Endothelial cell of umbilical vein (primary cell): ENCODE measurements around the gene GNG8. TPM values are rescaled to one million over a fixed set of nuclear protein-coding genes. Genes with fewer than 3 reads are reported as not detected.

Experiments used
- BruUV-seq: library from RNA; stranded (reverse); fragments of 400-500 nt; replicated peaks from 2 replicates; lab custom pipeline; 2021; lab: Mats Ljungman, UMichigan
- CTCF ChIA-PET: fragments of 300-600, 350-600 bp; sonication (Branson Sonifier 250); formaldehyde crosslinking; loops from one replicate; lab custom pipeline; 2021; ENCODE audit warnings: antibody characterized with exemption, inconsistent platforms; lab: Charles Lee
- POLR2A ChIA-PET: fragments of 300-600, 350-600 bp; sonication (Branson Sonifier 250); formaldehyde crosslinking; loops from one replicate; lab custom pipeline; 2021; ENCODE audit warnings: antibody characterized with exemption, inconsistent platforms; lab: Charles Lee
- DNase-seq: peaks from one replicate; pipeline ENCODE4 v3.0.0-alpha.2; 2011; ENCODE audit warnings: low read depth, low spot score
- FAIRE-seq: peaks from 2 replicates; lab custom pipeline; 2011; peaks lifted over from hg19 to GRCh38; lab: Jason Lieb, UNC
- H2AFZ ChIP-seq: 2 replicates; pipeline ENCODE4 v1.6.0; 2012; ENCODE audit warnings: low read depth, low read length, control low read depth, inconsistent platforms
- H3K27ac ChIP-seq: 2 replicates; pipeline ENCODE4 v1.5.1; 2011; ENCODE audit warnings: low read depth, mild to moderate bottlenecking, control low read depth, low read length, moderate library complexity; ENCODE audit not compliant: insufficient read depth
- H3K27me3 ChIP-seq, 2 experiments: 2 replicates each; pipeline versions ENCODE4 v1.6.0 to v1.6.1; 2011; ENCODE audit warnings: low read length in 2 of 2, mixed read lengths in 1 of 2; ENCODE audit not compliant: control insufficient read depth in 2 of 2, insufficient read depth in 2 of 2
- H3K36me3 ChIP-seq, 2 experiments: 2 replicates in 1 of 2; 3 replicates in 1 of 2; pipeline ENCODE4 v1.5.1; 2011; ENCODE audit warnings: low read length in 2 of 2, mild to moderate bottlenecking in 1 of 2, moderate library complexity in 1 of 2; ENCODE audit not compliant: control insufficient read depth in 2 of 2, insufficient read depth in 2 of 2; ENCODE audit errors: extremely low read depth in 1 of 2
- H3K4me1 ChIP-seq: 3 replicates; pipeline ENCODE4 v1.5.1; 2011; ENCODE audit warnings: mild to moderate bottlenecking, low read length; ENCODE audit not compliant: control insufficient read depth, insufficient read depth; ENCODE audit errors: extremely low read depth
- H3K4me2 ChIP-seq: 2 replicates; pipeline ENCODE4 v1.6.1; 2011; ENCODE audit warnings: low read length, control low read depth, mixed read lengths; ENCODE audit not compliant: insufficient read depth
- H3K4me3 ChIP-seq, 3 experiments: fragments of 200-600 bp in 1 of 3; sonication (generic), shearing (Covaris generic) in 1 of 3; replicated peaks in 1 of 3; 2 replicates each; pipeline ENCODE4 v1.5.1; 2011 to 2016; ENCODE audit warnings: control low read depth in 3 of 3, low read length in 3 of 3, mild to moderate bottlenecking in 2 of 3, inconsistent platforms in 1 of 3, low read depth in 1 of 3, moderate library complexity in 1 of 3; ENCODE audit not compliant: insufficient read depth in 1 of 3
- H3K79me2 ChIP-seq: 2 replicates; pipeline ENCODE4 v1.6.0; 2012; ENCODE audit warnings: low read length, inconsistent platforms; ENCODE audit not compliant: control insufficient read depth, insufficient read depth
- H3K9ac ChIP-seq: replicated peaks from 2 replicates; pipeline ENCODE3; 2011; ENCODE audit warnings: low read length, control low read depth; ENCODE audit not compliant: insufficient read depth; ENCODE audit errors: extremely low read depth
- H3K9me1 ChIP-seq: replicated peaks from 3 replicates; pipeline ENCODE4 v1.6.0; 2011; ENCODE audit warnings: mild to moderate bottlenecking, low read length; ENCODE audit not compliant: control insufficient read depth, insufficient read depth; ENCODE audit errors: extremely low read depth
- H3K9me3 ChIP-seq: replicated peaks from 2 replicates; pipeline ENCODE4 v1.5.1; 2012; ENCODE audit warnings: low read length, inconsistent platforms; ENCODE audit not compliant: control insufficient read depth, insufficient read depth
- H4K20me1 ChIP-seq: replicated peaks from 2 replicates; pipeline ENCODE3; 2011; ENCODE audit warnings: mild to moderate bottlenecking, low read length; ENCODE audit not compliant: control insufficient read depth, insufficient read depth; ENCODE audit errors: extremely low read depth
- CTCF ChIP-seq, 2 donors: IDR thresholded peaks; 1 replicate in 1 of 2; 2 replicates in 1 of 2; pipeline ENCODE4 v1.5.1; 2011; ENCODE audit warnings: low read length in 2 of 2, mild to moderate bottlenecking in 2 of 2, moderate library complexity in 2 of 2, control low read depth in 1 of 2, inconsistent platforms in 1 of 2, low read depth in 1 of 2; ENCODE audit not compliant: insufficient read depth in 1 of 2; ENCODE audit errors: extremely low read depth in 1 of 2
- EZH2 ChIP-seq: IDR thresholded peaks from 2 replicates; pipeline ENCODE4 v1.6.1; 2012; ENCODE audit warnings: borderline replicate concordance, low read depth, mild to moderate bottlenecking, moderate library complexity, low read length, inconsistent platforms; ENCODE audit not compliant: severe bottlenecking
- FOS ChIP-seq: IDR thresholded peaks from 2 replicates; pipeline ENCODE4 v1.6.1; 2011; ENCODE audit warnings: mild to moderate bottlenecking, low read length, moderate library complexity, borderline replicate concordance; ENCODE audit not compliant: insufficient read depth
- GATA2 ChIP-seq: IDR thresholded peaks from 2 replicates; pipeline ENCODE4 v1.7.0; 2011; ENCODE audit warnings: low read depth, mild to moderate bottlenecking, moderate library complexity, mixed read lengths, low read length; ENCODE audit not compliant: insufficient read length, insufficient read depth
- JUN ChIP-seq: IDR thresholded peaks from 2 replicates; pipeline ENCODE4 v1.6.1; 2011; ENCODE audit warnings: borderline replicate concordance, low read depth; ENCODE audit not compliant: insufficient read length, insufficient read depth
- MYC ChIP-seq: IDR thresholded peaks from one replicate; pipeline ENCODE4 v1.6.1; 2011; ENCODE audit warnings: mild to moderate bottlenecking, low read depth, low read length
- POLR2A ChIP-seq: IDR thresholded peaks from 2 replicates; pipeline ENCODE4 v1.6.1; 2012; ENCODE audit warnings: low read depth, mild to moderate bottlenecking, control low read depth, low read length
- POLR2AphosphoS5 ChIP-seq: IDR thresholded peaks from 2 replicates; pipeline ENCODE4 v1.6.1; 2012; ENCODE audit warnings: low read depth, mild to moderate bottlenecking, control low read depth, low read length, moderate library complexity; ENCODE audit not compliant: insufficient read depth
- dilution Hi-C: fragments of 300-500 bp; cut with MboI; formaldehyde crosslinking; loops from one replicate; pipeline ENCODE4 v1.15.0; 2019; ENCODE audit warnings: low sequenced_read_pairs; ENCODE audit not compliant: extremely low pct_ligation_motif_present
- intact Hi-C: fragments of 100-400 bp; cut with micrococcal nuclease; formaldehyde crosslinking; loops from one replicate; pipeline ENCODE4 v1.10.0; 2022
- polyA plus RNA-seq, 4 experiments: library from polyadenylated mRNA; depleted of rRNA in 3 of 4; stranded (reverse) in 3 of 4; unstranded in 1 of 4; fragments of >200 nt; gene quantifications; 2 replicates each; pipeline versions ENCODE4 v1.2.1 to v1.2.3, GENCODE V29; 2011 to 2012; ENCODE audit warnings: missing spikeins in 1 of 4
- total RNA-seq: library from RNA; stranded (reverse); gene quantifications from 2 replicates; pipeline ENCODE4 v1.2.3, GENCODE V29; 2021
- TF ChIP-seq, protein P1 (sequence below): IDR thresholded peaks from 2 replicates; pipeline ENCODE4 v1.6.1; 2011; ENCODE audit not compliant: insufficient read depth, insufficient read length

GNG8 gene
- total and polyA plus RNA-seq, 2 donors (not counting 3 experiments of a cell fraction or from before 2014, with no cell fraction given) = not detected

GRCh38 chr19:46646402-46646801 is 10.4 kb upstream of the GNG8 start:
- DNase-seq = no peak
- ChIA-PET POLR2A (no interaction called here), CTCF (interaction anchor here (0.9 to 1.4 kb wide), 2 partner anchors 15 to 16 kb away, joined by 3 read pairs; partner anchors contain the start of gene DACT3)
- no peak overlapping the region for H3K4me2 ChIP-seq
- no peaks in the 10 kb centered on the region for H3K79me2 ChIP-seq
- H3K9me1 ChIP-seq = no peaks in the 10 kb centered on the region
- H3K27ac ChIP-seq = no peak overlapping the region
- TF ChIP-seq, protein P1, sequence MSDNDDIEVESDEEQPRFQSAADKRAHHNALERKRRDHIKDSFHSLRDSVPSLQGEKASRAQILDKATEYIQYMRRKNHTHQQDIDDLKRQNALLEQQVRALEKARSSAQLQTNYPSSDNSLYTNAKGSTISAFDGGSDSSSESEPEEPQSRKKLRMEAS = no peak
- no peak for TF ChIP-seq MYC
- no peak for TF ChIP-seq EZH2
- H3K9ac ChIP-seq = no peak overlapping the region
- H3K27me3 ChIP-seq = peaks cover 26 to 40% of the 10 kb centered on the region in 2 experiments
- no TSS peak for BruUV-seq
- intact Hi-C loops = no loop called here
- no peaks in the 10 kb centered on the region for H3K9me3 ChIP-seq
- H3K4me1 ChIP-seq = no peaks in the 10 kb centered on the region
- dilution Hi-C loops = no loop called here
- H4K20me1 ChIP-seq = no peaks in the 10 kb centered on the region
- H3K4me3 ChIP-seq = no peak overlapping the region
- no peak overlapping the region for H2AFZ ChIP-seq
- FAIRE-seq = no peak
- H3K36me3 ChIP-seq = no peaks in the 10 kb centered on the region

DNA sequence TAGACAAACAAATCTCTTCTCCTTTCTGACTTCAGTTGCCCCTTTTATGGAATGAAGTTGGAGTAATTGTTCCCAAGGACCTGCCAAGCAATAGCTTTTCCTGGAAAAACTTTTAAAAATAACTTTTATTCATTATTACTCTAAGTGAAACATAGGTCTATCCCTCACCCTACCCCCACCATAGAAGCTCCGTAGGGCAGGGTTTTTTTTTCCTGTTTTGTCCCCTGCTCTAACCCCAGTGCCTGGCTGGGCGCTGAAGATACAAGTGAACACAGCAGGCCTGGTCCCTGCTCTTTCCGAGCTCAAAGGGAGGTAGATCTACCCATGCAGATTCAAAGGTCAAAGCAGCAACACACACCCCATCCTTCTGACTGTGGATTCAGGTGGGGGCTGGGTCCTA is 8.7 kb upstream of the GNG8 start:
- peaks cover 22 to 32% of the 10 kb centered on the region in 2 experiments for H3K27me3 ChIP-seq
- H3K27ac ChIP-seq = no peak overlapping the region
- no peak overlapping the region for H3K4me2 ChIP-seq
- no peak overlapping the region for H3K4me3 ChIP-seq
- peaks cover 2% of the 10 kb centered on the region for H3K4me1 ChIP-seq
- POLR2A ChIA-PET = no interaction called here
- dilution Hi-C loops = no loop called here
- no peak for DNase-seq
- H2AFZ ChIP-seq = no peak overlapping the region
- no TSS peak for BruUV-seq
- H3K9me3 ChIP-seq = no peaks in the 10 kb centered on the region
- H4K20me1 ChIP-seq = no peaks in the 10 kb centered on the region
- no peaks in the 10 kb centered on the region for H3K36me3 ChIP-seq
- no peak for FAIRE-seq
- TF ChIP-seq CTCF (IDR thresholded peaks at IDR 0.05; ENCODE audit: extremely low read depth in 1 of 2, insufficient read depth in 1 of 2, low read depth in 1 of 2, low read length in 2 of 2) = no peak
- no peak for TF ChIP-seq JUN
- TF ChIP-seq GATA2 = no peak
- no peak for TF ChIP-seq POLR2A
- TF ChIP-seq, protein P1 = no peak
- TF ChIP-seq POLR2AphosphoS5 = no peak
- TF ChIP-seq EZH2 = no peak
- TF ChIP-seq FOS = no peak
- TF ChIP-seq MYC = no peak
- H3K9ac ChIP-seq = no peak overlapping the region
- CTCF ChIA-PET = interaction anchor here (1.3 to 1.6 kb wide), 2 partner anchors 13 to 17 kb away, joined by 3 to 8 read pairs; partner anchors contain the start of gene DACT3
- no peaks in the 10 kb centered on the region for H3K9me1 ChIP-seq
- no peaks in the 10 kb centered on the region for H3K79me2 ChIP-seq
- intact Hi-C loops = no loop called here
